ENCODE results near the gene KRT39. TPM values are rescaled to one million over a fixed set of nuclear protein-coding genes. Genes with fewer than 3 reads are reported as not detected.

KRT39 gene
- total RNA-seq, 4 donors from 2014 or later, result not detected

- TF ChIP-seq CTCF (IDR thresholded peaks at IDR 0.05; ENCODE audit: low read depth), result no peak
Observed at GRCh38 chr17:40936437-40936971, 30.2 kb downstream of the KRT39 start.

- no peak for TF ChIP-seq CTCF (IDR thresholded peaks at IDR 0.05; ENCODE audit: low read depth)
Observed at GRCh38 chr17:40935624-40936023, 31.1 kb downstream of the KRT39 start.

- no peak for TF ChIP-seq CTCF (IDR thresholded peaks at IDR 0.05; ENCODE audit: low read depth)
Observed at GRCh38 chr17:40932608-40933007, 34.1 kb downstream of the KRT39 start.

GRCh38 chr17:40931311-40931710 is 35.4 kb downstream of the KRT39 start:
- TF ChIP-seq CTCF (IDR thresholded peaks at IDR 0.05; ENCODE audit: low read depth), result no peak

- no peak for TF ChIP-seq CTCF (IDR thresholded peaks at IDR 0.05; ENCODE audit: low read depth)
Observed at GRCh38 chr17:40926341-40926740, 40.4 kb downstream of the KRT39 start.

GRCh38 chr17:40922239-40922638 is 44.5 kb downstream of the KRT39 start:
- no peak for TF ChIP-seq CTCF (IDR thresholded peaks at IDR 0.05; ENCODE audit: low read depth)

- TF ChIP-seq CTCF (IDR thresholded peaks at IDR 0.05; ENCODE audit: low read depth), result no peak
Observed at GRCh38 chr17:40921026-40921425, 45.7 kb downstream of the KRT39 start.

All from subcutaneous adipose tissue (tissue), 4 donors.